K562 treated with DMSO at 1 percent for 12 hours (cell line): ENCODE results near the gene ANXA9. TPM values are rescaled to one million over a fixed set of nuclear protein-coding genes. Genes with fewer than 3 reads are reported as not detected.

Source experiments
- total RNA-seq: library from RNA; unstranded; fragments of 300-600 nt; gene quantifications from 2 replicates; pipeline ENCODE4 v1.2.3, GENCODE V29; 2022; ENCODE audit not compliant: insufficient read depth

ANXA9 gene, protein sequence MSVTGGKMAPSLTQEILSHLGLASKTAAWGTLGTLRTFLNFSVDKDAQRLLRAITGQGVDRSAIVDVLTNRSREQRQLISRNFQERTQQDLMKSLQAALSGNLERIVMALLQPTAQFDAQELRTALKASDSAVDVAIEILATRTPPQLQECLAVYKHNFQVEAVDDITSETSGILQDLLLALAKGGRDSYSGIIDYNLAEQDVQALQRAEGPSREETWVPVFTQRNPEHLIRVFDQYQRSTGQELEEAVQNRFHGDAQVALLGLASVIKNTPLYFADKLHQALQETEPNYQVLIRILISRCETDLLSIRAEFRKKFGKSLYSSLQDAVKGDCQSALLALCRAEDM
- 1.9 and 9.1 TPM in 2 replicates for total RNA-seq

GRCh38 chr1:150981805-150982712 is at the start of gene ANXA9:
Gene ANXA9 (plus strand): TSS chr1:150982292. CDS start chr1:150983106, 814 bp downstream.

GRCh38 chr1:150974580-150975478 is 7.3 kb upstream of the ANXA9 start, which contains the start of gene CERS2:
Gene CERS2 (minus strand): TSS chr1:150974835. CDS start chr1:150969090, 5,745 bp downstream.

GRCh38 chr1:151006327-151007052 is 24.4 kb downstream of the ANXA9 start, which contains the start of gene MINDY1:
Gene MINDY1 (minus strand): TSS chr1:151006902. CDS start chr1:151002617, 4,285 bp downstream.

GRCh38 chr1:151008244-151009205 is 26.4 kb downstream of the ANXA9 start, which contains the start of gene PRUNE1:
Gene PRUNE1 (plus strand): TSS chr1:151008449. CDS start chr1:151008633, 184 bp downstream.

GRCh38 chr1:151036356-151036755 is 54.3 kb downstream of the ANXA9 start, which contains the start of gene BNIPL:
Gene BNIPL (plus strand): TSS chr1:151036586. CDS start chr1:151036726, 140 bp downstream.

Other genes starting within 250 kb of the ANXA9 start
- gene CTSS, start 216.5 kb upstream of the ANXA9 start, total RNA-seq: 19.7 and 29.9 TPM in 2 replicates
- 4.5 and 11.5 TPM in 2 replicates for gene CTSK, start 174.0 kb upstream of the ANXA9 start, total RNA-seq
- 8.4 and 35.1 TPM in 2 replicates for gene ARNT, start 105.7 kb upstream of the ANXA9 start, total RNA-seq
- gene CTXND2, start 95.2 kb upstream of the ANXA9 start, total RNA-seq: not detected in 2 replicates
- gene SETDB1, start 55.9 kb upstream of the ANXA9 start, total RNA-seq: 15.8 and 26.4 TPM in 2 replicates
- 129 and 225 TPM in 2 replicates for gene CERS2, start 7.5 kb upstream of the ANXA9 start, total RNA-seq
- gene MINDY1, start 24.6 kb downstream of the ANXA9 start, total RNA-seq: 5.7 and 18.8 TPM in 2 replicates
- 12.8 and 32.1 TPM in 2 replicates for gene PRUNE1, start 26.2 kb downstream of the ANXA9 start, total RNA-seq
- 1.4 and 3.2 TPM in 2 replicates for gene BNIPL, start 54.3 kb downstream of the ANXA9 start, total RNA-seq
- 2.7 and 4.8 TPM in 2 replicates for gene C1orf56, start 65.5 kb downstream of the ANXA9 start, total RNA-seq
- 30.9 and 78.5 TPM in 2 replicates for gene CDC42SE1, start 77.3 kb downstream of the ANXA9 start, total RNA-seq
- gene MLLT11, start 78.1 kb downstream of the ANXA9 start, total RNA-seq: 5.1 and 9.4 TPM in 2 replicates
- 0.97 and 7.5 TPM in 2 replicates for gene GABPB2, start 88.5 kb downstream of the ANXA9 start, total RNA-seq
- gene SEMA6C, start 164.3 kb downstream of the ANXA9 start, total RNA-seq: 5.3 and 7.6 TPM in 2 replicates
- gene TNFAIP8L2, start 174.4 kb downstream of the ANXA9 start, total RNA-seq: not detected in 2 replicates
- 2.3 and 4.8 TPM in 2 replicates for gene LYSMD1, start 183.6 kb downstream of the ANXA9 start, total RNA-seq
- gene SCNM1, start 183.9 kb downstream of the ANXA9 start, total RNA-seq: 56.7 and 62.1 TPM in 2 replicates
- gene TMOD4, start 193.7 kb downstream of the ANXA9 start, total RNA-seq: not detected in 2 replicates
- gene VPS72, start 207.9 kb downstream of the ANXA9 start, total RNA-seq: 74.3 and 74.9 TPM in 2 replicates
- gene PIP5K1A, start 216.3 kb downstream of the ANXA9 start, total RNA-seq: 8.2 and 26.4 TPM in 2 replicates